GM12878 (cell line): ENCODE measurements around the gene NANOS1. TPM values are rescaled to one million over a fixed set of nuclear protein-coding genes. Genes with fewer than 3 reads are reported as not detected.

Experiments used
- ATAC-seq: fragments of 200-7000 bp; cut with Tn5 transposase; 3 replicates; pipeline ENCODE4 v1.9.1; 2020; ENCODE audit warnings: mild to moderate bottlenecking, moderate library complexity
- BruUV-seq: library from RNA; stranded (reverse); fragments of 400-500 nt; replicated peaks from 2 replicates; lab custom pipeline; 2021; lab: Mats Ljungman, UMichigan
- CTCF ChIA-PET: fragments of 300-600 bp; sonication (Branson Sonifier 250); formaldehyde crosslinking; extraction: SDS; loops from one replicate; lab custom pipeline; 2021; ENCODE audit warnings: inconsistent platforms; lab: Yijun Ruan, JAX
- POLR2A ChIA-PET: fragments of 350-600 bp; formaldehyde crosslinking; extraction: SDS; loops from one replicate; lab custom pipeline; 2021; ENCODE audit warnings: inconsistent platforms; lab: Charles Lee
- RAD21 ChIA-PET: fragments of 300-600 bp; sonication (Branson Sonifier 250); formaldehyde crosslinking; loops from one replicate; lab custom pipeline; 2023; ENCODE audit warnings: antibody characterized with exemption; ENCODE audit not compliant: unreplicated experiment; lab: Charles Lee
- SMC1A ChIA-PET: fragments of 300-600 bp; sonication (Branson Sonifier 250); formaldehyde crosslinking; loops from one replicate; lab custom pipeline; 2023; ENCODE audit not compliant: unreplicated experiment, uncharacterized antibody; lab: Charles Lee
- DNase-seq: peaks from one replicate; pipeline ENCODE4 v3.0.0-alpha.2; 2011; ENCODE audit warnings: low read depth, low spot score
- FAIRE-seq: peaks from 3 replicates; lab custom pipeline; 2011; peaks lifted over from hg19 to GRCh38; lab: Jason Lieb, UNC
- H2AFZ ChIP-seq: 2 replicates; pipeline ENCODE4 v1.6.0; 2011; ENCODE audit warnings: low read depth, low read length, control low read depth; ENCODE audit not compliant: control insufficient read depth
- H3K27ac ChIP-seq: 2 replicates; pipeline ENCODE4 v1.5.1; 2011; ENCODE audit warnings: control low read depth; ENCODE audit not compliant: control insufficient read depth, insufficient read depth
- H3K27me3 ChIP-seq, 2 experiments: replicated peaks in 1 of 2; 2 replicates each; pipeline versions ENCODE4 v1.6.0 to v1.6.1; 2011; ENCODE audit warnings: low read length in 1 of 2; ENCODE audit not compliant: control insufficient read depth in 2 of 2, insufficient read depth in 2 of 2
- H3K36me3 ChIP-seq, 2 experiments: 2 replicates each; pipeline ENCODE4 v1.5.1; 2011; ENCODE audit warnings: low read length in 1 of 2; ENCODE audit not compliant: control insufficient read depth in 2 of 2, insufficient read depth in 2 of 2
- H3K4me1 ChIP-seq: 2 replicates; pipeline ENCODE4 v1.6.1; 2011; ENCODE audit warnings: mild to moderate bottlenecking, low read length, moderate library complexity, mixed read lengths; ENCODE audit not compliant: control insufficient read depth, insufficient read depth
- H3K4me2 ChIP-seq: 2 replicates; pipeline ENCODE4 v1.6.0; 2011; ENCODE audit warnings: control low read depth; ENCODE audit not compliant: control insufficient read depth, insufficient read depth
- H3K4me3 ChIP-seq: fragments of 200-600 bp; sonication (generic); 2 replicates; pipeline ENCODE4 v1.5.1; 2016
- H3K79me2 ChIP-seq: 2 replicates; pipeline ENCODE4 v1.6.0; 2011; ENCODE audit warnings: low read length; ENCODE audit not compliant: control insufficient read depth, insufficient read depth
- H3K9ac ChIP-seq: 2 replicates; pipeline ENCODE4 v1.8.0; 2011; ENCODE audit warnings: low read length, control low read depth, mixed read lengths; ENCODE audit not compliant: control insufficient read depth, insufficient read depth
- H3K9me3 ChIP-seq: replicated peaks from 3 replicates; pipeline ENCODE4 v1.5.1; 2011; ENCODE audit warnings: mild to moderate bottlenecking, low read length; ENCODE audit not compliant: control insufficient read depth, insufficient read depth
- H4K20me1 ChIP-seq: 2 replicates; pipeline ENCODE4 v1.6.0; 2011; ENCODE audit not compliant: control insufficient read depth, insufficient read depth
- CHD2 ChIP-seq: IDR thresholded peaks from 2 replicates; pipeline ENCODE4 v1.6.1; 2011; ENCODE audit warnings: low read depth, low read length, improper control_type of control experiment, borderline replicate concordance
- ESRRA ChIP-seq: IDR thresholded peaks from 2 replicates; pipeline ENCODE4 v1.6.1; 2012; ENCODE audit warnings: mild to moderate bottlenecking, low read length, improper control_type of control experiment
- HCFC1 ChIP-seq: fragments of 150-350 bp; IDR thresholded peaks from 2 replicates; pipeline ENCODE4 v1.6.1; 2014; ENCODE audit warnings: low read length
- HDAC6 ChIP-seq: fragments of 200-600 bp; sonication (generic); IDR thresholded peaks from one replicate; pipeline ENCODE4 v1.8.0; 2017; ENCODE audit warnings: antibody characterized with exemption; ENCODE audit not compliant: unreplicated experiment
- HDGF ChIP-seq: fragments of 450-650 bp; IDR thresholded peaks from 2 replicates; pipeline ENCODE4 v1.6.1; 2016; ENCODE audit warnings: antibody characterized with exemption
- IKZF1 ChIP-seq: fragments of 450-650 bp; conservative IDR thresholded peaks from 2 replicates; pipeline ENCODE4 v1.6.1; 2017; ENCODE audit warnings: antibody characterized with exemption, mild to moderate bottlenecking
- MEF2B ChIP-seq: fragments of 450-650 bp; IDR thresholded peaks from 2 replicates; pipeline ENCODE4 v1.6.1; 2018; ENCODE audit warnings: mild to moderate bottlenecking, moderate library complexity; ENCODE audit not compliant: partially characterized antibody, poor library complexity, severe bottlenecking
- MYC ChIP-seq: IDR thresholded peaks from 2 replicates; pipeline ENCODE4 v1.6.1; 2011; ENCODE audit warnings: mild to moderate bottlenecking, low read length, moderate library complexity, inconsistent platforms; ENCODE audit not compliant: insufficient read depth, insufficient replicate concordance, insufficient read length, severe bottlenecking
- NR2F1 ChIP-seq: fragments of 450-650 bp; conservative IDR thresholded peaks from 2 replicates; pipeline ENCODE4 v1.6.1; 2017; ENCODE audit warnings: mild to moderate bottlenecking
- RUNX3 ChIP-seq: IDR thresholded peaks from 2 replicates; pipeline ENCODE4 v1.6.1; 2012; ENCODE audit warnings: low read length, inconsistent platforms
- SIN3A ChIP-seq: IDR thresholded peaks from 2 replicates; pipeline ENCODE4 v1.6.1; 2012; ENCODE audit warnings: low read depth, low read length, improper control_type of control experiment
- SMAD1 ChIP-seq: fragments of 450-650 bp; IDR thresholded peaks from 2 replicates; pipeline ENCODE4 v1.6.1; 2018; ENCODE audit warnings: mild to moderate bottlenecking, low read depth; ENCODE audit not compliant: partially characterized antibody
- YY1 ChIP-seq: IDR thresholded peaks from 2 replicates; pipeline ENCODE4 v1.6.1; 2011; ENCODE audit warnings: low read depth, mild to moderate bottlenecking, low read length
- WGBS: methylation state at CpG from one replicate; pipeline ENCODE4 v1.1.6; 2016; ENCODE audit warnings: low lambda C conversion rate; ENCODE audit not compliant: insufficient replicate concordance, insufficient coverage; ENCODE audit errors: missing lambda C conversion rate; 5-methylcytosine and 5-hydroxymethylcytosine counted together
- in situ Hi-C: fragments of 300-500 bp; cut with MboI; formaldehyde crosslinking; loops from 9 replicates; pipeline ENCODE4 v1.14.3; 2018; ENCODE audit warnings: mixed read lengths
- intact Hi-C: fragments of 100-400 bp; cut with micrococcal nuclease; formaldehyde crosslinking; loops from one replicate; pipeline ENCODE4 v1.14.2; 2022; ENCODE audit not compliant: unreplicated experiment
- polyA plus RNA-seq, 11 experiments: library from polyadenylated mRNA; depleted of rRNA in 4 of 11; unstranded in 6 of 11; stranded (reverse) in 5 of 11; fragments of >200 nt; fragmentation: Nextera tagmentation in 4 of 11; fragmentation: Illumina TruSeq in 1 of 11; extraction: Ambion mirVana in 4 of 11; extraction: Trizol in 1 of 11; gene quantifications; 1 replicate in 1 of 11; 2 replicates in 10 of 11; pipeline versions ENCODE4 v1.2.1 to v1.2.3, GENCODE V29; 2011 to 2016; ENCODE audit warnings: inconsistent platforms in 2 of 11, missing spikeins in 2 of 11, low read depth in 1 of 11
- total RNA-seq, 4 experiments: library from RNA; depleted of rRNA in 3 of 4; stranded (reverse); fragments of >200 nt in 3 of 4; fragmentation: Illumina TruSeq in 1 of 4; extraction: Trizol in 1 of 4; gene quantifications; 2 replicates each; pipeline versions ENCODE4 v1.2.1 to v1.2.3, GENCODE V29; 2013 to 2021
- TF ChIP-seq, protein P1 (sequence below): fragments of 450-650 bp; IDR thresholded peaks from 2 replicates; pipeline ENCODE4 v1.6.1; 2018; ENCODE audit warnings: mild to moderate bottlenecking, low read depth, moderate library complexity; ENCODE audit not compliant: partially characterized antibody

Gene NANOS1
- total and polyA plus RNA-seq, 10 of the 15 experiments (the other 5 are each of a cell fraction or from before 2014, with no cell fraction given) = 0.03 to 0.55 (median 0.28) TPM; not detected in 2

DNA sequence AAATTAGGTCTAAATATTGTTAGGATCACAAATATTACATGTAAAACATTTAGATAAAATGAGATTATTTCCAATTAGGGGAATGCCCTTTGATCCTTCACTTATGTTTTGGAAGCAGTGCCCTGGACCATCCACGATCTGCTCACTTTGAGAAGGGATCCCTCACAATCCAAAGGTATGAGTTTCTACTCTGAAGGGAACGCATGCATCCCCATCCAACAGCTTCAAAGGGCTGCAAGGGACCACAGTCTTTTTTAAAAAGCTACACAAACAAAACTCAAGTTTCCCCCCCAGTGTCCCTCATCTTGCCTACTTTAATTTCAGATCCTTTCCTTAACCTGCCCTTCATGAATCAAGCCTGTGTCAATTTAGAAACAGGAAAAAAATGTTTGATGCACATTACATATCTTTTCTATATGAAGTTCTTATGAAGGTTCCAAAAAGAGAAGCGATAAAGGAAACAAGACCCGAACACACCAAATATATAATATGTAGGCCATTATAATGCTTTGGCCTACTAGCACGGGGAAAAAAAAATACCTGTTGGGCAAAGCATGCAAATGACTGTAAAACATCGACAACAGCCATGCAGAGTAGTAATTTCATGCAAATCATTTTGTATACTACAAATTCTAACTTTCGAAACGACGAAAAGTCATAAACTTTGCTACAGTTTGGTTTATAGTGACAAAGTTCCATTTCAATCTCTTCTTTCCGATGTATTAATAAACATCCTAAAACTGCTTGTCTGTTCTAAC is 49.1 kb downstream of the NANOS1 start (continued):
- no peak for TF ChIP-seq HDAC6
- no peak for TF ChIP-seq RUNX3
- TF ChIP-seq YY1 = no peak
- TF ChIP-seq, all 136 proteins: peak for 0

GRCh38 chr10:119079599-119080520 is 50.3 kb downstream of the NANOS1 start:
- peaks cover 64% of the 10 kb centered on the region for H3K79me2 ChIP-seq
- peak overlapping the region; percentile 91 for H3K4me2 ChIP-seq
- intact Hi-C loops (loop anchor here (2.0 to 10.0 kb wide), 4 partner anchors 42 to 515 kb away; partner anchors contain the start of gene TIAL1), in situ Hi-C loops (no loop called here)
- peak; percentile 88 for ATAC-seq
- H2AFZ ChIP-seq = peak overlapping the region; percentile 20
- peaks cover 7% of the 10 kb centered on the region for H4K20me1 ChIP-seq
- 1% methylated on average over 48 of the region's 48 CpGs for WGBS
- peak overlapping the region; percentile 96 for H3K9ac ChIP-seq
- CTCF ChIA-PET = interaction anchor here (0.8 to 1.5 kb wide), 3 partner anchors 10 to 39 kb away, joined by 3 to 4 read pairs (median 4); no protein-coding TSS in a partner anchor
- peak overlapping the region; percentile 83 for H3K4me3 ChIP-seq
- H3K36me3 ChIP-seq = peaks cover 0 to 9% of the 10 kb centered on the region in 2 experiments; a peak in 2 of 4 replicates
- no peak for FAIRE-seq
- SMC1A ChIA-PET = interaction anchor here (0.6 to 1.5 kb wide), 8 partner anchors 9 to 1306 kb away, joined by 3 to 6 read pairs (median 4); no protein-coding TSS in a partner anchor
- RAD21 ChIA-PET = interaction anchor here (1.1 to 1.4 kb wide), 3 partner anchors 49 to 119 kb away, joined by 3 to 5 read pairs (median 4); no protein-coding TSS in a partner anchor
- no peaks in the 10 kb centered on the region for H3K27me3 ChIP-seq
- POLR2A ChIA-PET = interaction anchor here (0.6 to 1.1 kb wide), 6 partner anchors 22 to 126 kb away, joined by 3 to 6 read pairs (median 3); no protein-coding TSS in a partner anchor
- BruUV-seq = no TSS peak
- H3K4me1 ChIP-seq = peaks cover 5% of the 10 kb centered on the region; the same call in 1 of the 2 replicates
- DNase-seq = no peak
- H3K9me3 ChIP-seq = no peaks in the 10 kb centered on the region
- peak overlapping the region; percentile 94 for H3K27ac ChIP-seq
- TF ChIP-seq, protein P1, sequence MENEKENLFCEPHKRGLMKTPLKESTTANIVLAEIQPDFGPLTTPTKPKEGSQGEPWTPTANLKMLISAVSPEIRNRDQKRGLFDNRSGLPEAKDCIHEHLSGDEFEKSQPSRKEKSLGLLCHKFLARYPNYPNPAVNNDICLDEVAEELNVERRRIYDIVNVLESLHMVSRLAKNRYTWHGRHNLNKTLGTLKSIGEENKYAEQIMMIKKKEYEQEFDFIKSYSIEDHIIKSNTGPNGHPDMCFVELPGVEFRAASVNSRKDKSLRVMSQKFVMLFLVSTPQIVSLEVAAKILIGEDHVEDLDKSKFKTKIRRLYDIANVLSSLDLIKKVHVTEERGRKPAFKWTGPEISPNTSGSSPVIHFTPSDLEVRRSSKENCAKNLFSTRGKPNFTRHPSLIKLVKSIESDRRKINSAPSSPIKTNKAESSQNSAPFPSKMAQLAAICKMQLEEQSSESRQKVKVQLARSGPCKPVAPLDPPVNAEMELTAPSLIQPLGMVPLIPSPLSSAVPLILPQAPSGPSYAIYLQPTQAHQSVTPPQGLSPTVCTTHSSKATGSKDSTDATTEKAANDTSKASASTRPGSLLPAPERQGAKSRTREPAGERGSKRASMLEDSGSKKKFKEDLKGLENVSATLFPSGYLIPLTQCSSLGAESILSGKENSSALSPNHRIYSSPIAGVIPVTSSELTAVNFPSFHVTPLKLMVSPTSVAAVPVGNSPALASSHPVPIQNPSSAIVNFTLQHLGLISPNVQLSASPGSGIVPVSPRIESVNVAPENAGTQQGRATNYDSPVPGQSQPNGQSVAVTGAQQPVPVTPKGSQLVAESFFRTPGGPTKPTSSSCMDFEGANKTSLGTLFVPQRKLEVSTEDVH = no peak
- TF ChIP-seq MYC = peak; percentile 22
- TF ChIP-seq SIN3A = 0 out of 2 replicates have a peak, but pooled peaks have one; percentile 20
- TF ChIP-seq ESRRA = no peak
- peak; percentile 17; the same call in 1 of the 2 replicates for TF ChIP-seq NR2F1
- peak; percentile 78; the same call in 1 of the 2 replicates for TF ChIP-seq HDGF
- peak; percentile 94 for TF ChIP-seq YY1
- TF ChIP-seq IKZF1 = peak; percentile 37; the same call in 1 of the 2 replicates
- TF ChIP-seq HCFC1 = peak; percentile 30; the same call in 1 of the 2 replicates
- TF ChIP-seq MEF2B = peak; percentile 58
- peak; percentile 81 for TF ChIP-seq CHD2
- peak; percentile 21 for TF ChIP-seq SMAD1
